B cell (primary cell): ENCODE measurements around the gene FYN. TPM values are rescaled to one million over a fixed set of nuclear protein-coding genes. Genes with fewer than 3 reads are reported as not detected.

Source experiments
- ATAC-seq: fragments of 200-7000 bp; cut with Tn5 transposase; one replicate; pipeline ENCODE4 v1.10.0; 2021; ENCODE audit warnings: low read depth, mild to moderate bottlenecking, moderate number of reproducible peaks, moderate library complexity
- CTCF ChIA-PET: fragments of 350-600 bp; sonication (Branson Sonifier 250); formaldehyde crosslinking; loops from one replicate; lab custom pipeline; 2021; ENCODE audit warnings: antibody characterized with exemption, inconsistent platforms; lab: Charles Lee
- POLR2A ChIA-PET: fragments of 350-600 bp; sonication (Branson Sonifier 250); formaldehyde crosslinking; loops from one replicate; lab custom pipeline; 2021; ENCODE audit warnings: antibody characterized with exemption; lab: Charles Lee
- DNase-seq: peaks from one replicate; pipeline ENCODE4 v3.0.0; 2013
- H2AFZ ChIP-seq: 2 replicates; pipeline ENCODE4 v1.6.1; 2012; ENCODE audit warnings: mild to moderate bottlenecking, low read depth, low read length; ENCODE audit not compliant: insufficient read depth, poor library complexity, severe bottlenecking
- H3K27ac ChIP-seq, 2 donors: 1 replicate in 1 of 2; 2 replicates in 1 of 2; pipeline ENCODE4 v1.5.1; 2012 to 2013; ENCODE audit warnings: low read length in 2 of 2, mild to moderate bottlenecking in 2 of 2, moderate library complexity in 1 of 2
- H3K27me3 ChIP-seq, 4 experiments: fragments of 200-600 bp in 1 of 4; sonication (generic) in 1 of 4; replicated peaks in 1 of 4; 1 replicate in 2 of 4; 2 replicates in 2 of 4; pipeline versions ENCODE4 v1.6.1 to v1.7.0; 2013 to 2016; ENCODE audit warnings: low read length in 3 of 4, mild to moderate bottlenecking in 2 of 4, mixed read lengths in 1 of 4, moderate library complexity in 1 of 4; ENCODE audit not compliant: insufficient read depth in 4 of 4, control insufficient read depth in 3 of 4; ENCODE audit errors: control extremely low read depth in 1 of 4
- H3K36me3 ChIP-seq, 2 experiments: replicated peaks in 1 of 2; 1 replicate in 1 of 2; 2 replicates in 1 of 2; pipeline versions ENCODE4 v1.6.1 to v1.7.1; 2013; ENCODE audit warnings: low read length in 1 of 2; ENCODE audit not compliant: insufficient read depth in 2 of 2, control insufficient read depth in 1 of 2; ENCODE audit errors: control extremely low read depth in 1 of 2, extremely low read depth in 1 of 2
- H3K4me1 ChIP-seq, 2 donors: fragments of 200-600 bp in 1 of 2; sonication (generic) in 1 of 2; 1 replicate in 1 of 2; 2 replicates in 1 of 2; pipeline versions ENCODE4 v1.5.1 to v1.6.1; 2013 to 2017; ENCODE audit warnings: low read length in 2 of 2; ENCODE audit not compliant: control insufficient read depth in 2 of 2, insufficient read depth in 2 of 2
- H3K4me2 ChIP-seq: replicated peaks from 2 replicates; pipeline ENCODE3; 2012; ENCODE audit warnings: mild to moderate bottlenecking, low read depth, low read length; ENCODE audit not compliant: poor library complexity, severe bottlenecking
- H3K4me3 ChIP-seq, 5 experiments: fragments of 200-600 bp in 1 of 5; sonication (generic) in 1 of 5; 1 replicate in 3 of 5; 2 replicates in 2 of 5; pipeline versions ENCODE4 v1.5.1 to v1.7.0; 2011 to 2016; ENCODE audit warnings: low read length in 4 of 5, mild to moderate bottlenecking in 4 of 5, low read depth in 2 of 5, control low read depth in 1 of 5, moderate library complexity in 1 of 5; ENCODE audit not compliant: insufficient read depth in 1 of 5; ENCODE audit errors: control extremely low read depth in 1 of 5, extremely low read depth in 1 of 5
- H3K79me2 ChIP-seq: fragments of 200-600 bp; sonication (generic); one replicate; pipeline ENCODE4 v1.6.0; 2016; ENCODE audit warnings: low read length; ENCODE audit not compliant: control insufficient read depth, insufficient read depth
- H3K9ac ChIP-seq: fragments of 200-600 bp; sonication (generic); 2 replicates; pipeline ENCODE4 v1.6.1; 2017; ENCODE audit warnings: mild to moderate bottlenecking, low read length, moderate library complexity
- H3K9me3 ChIP-seq, 3 donors: one replicate each; pipeline versions ENCODE4 v1.6.1 to v1.7.1; 2013; ENCODE audit warnings: low read length in 2 of 3; ENCODE audit not compliant: control insufficient read depth in 2 of 3, insufficient read depth in 1 of 3; ENCODE audit errors: control extremely low read depth in 1 of 3
- H4K20me1 ChIP-seq: 2 replicates; pipeline ENCODE4 v1.6.0; 2012; ENCODE audit warnings: mild to moderate bottlenecking, low read length; ENCODE audit not compliant: insufficient read depth, control insufficient read depth, poor library complexity, severe bottlenecking
- H3K27ac Mint-ChIP-seq: one replicate; pipeline ENCODE4 v1.8.0; 2021; ENCODE audit warnings: mixed read lengths
- H3K27me3 Mint-ChIP-seq: one replicate; pipeline ENCODE4 v1.8.0; 2021; ENCODE audit warnings: mixed read lengths
- H3K4me1 Mint-ChIP-seq: one replicate; pipeline ENCODE4 v1.8.0; 2021; ENCODE audit warnings: mixed read lengths
- H3K4me3 Mint-ChIP-seq: one replicate; pipeline ENCODE4 v1.8.0; 2021; ENCODE audit warnings: mixed read lengths
- H3K9me3 Mint-ChIP-seq: one replicate; pipeline ENCODE4 v1.8.0; 2022; ENCODE audit warnings: mixed read lengths; ENCODE audit not compliant: insufficient read depth
- EZH2 ChIP-seq: IDR thresholded peaks from 2 replicates; pipeline ENCODE4 v1.6.1; 2012; ENCODE audit warnings: borderline replicate concordance, low read depth, mild to moderate bottlenecking, moderate library complexity, low read length; ENCODE audit not compliant: insufficient read depth, poor library complexity, severe bottlenecking
- WGBS: methylation state at CpG from one replicate; pipeline ENCODE4 v1.1.5; 2013; ENCODE audit warnings: missing lambda C conversion rate; ENCODE audit not compliant: insufficient coverage; 5-methylcytosine and 5-hydroxymethylcytosine counted together
- intact Hi-C: fragments of 100-400 bp; cut with micrococcal nuclease; formaldehyde crosslinking; loops from one replicate; pipeline ENCODE4 v1.10.0; 2022
- polyA plus RNA-seq: library from polyadenylated mRNA; depleted of rRNA; stranded (reverse); fragments of >200 nt; gene quantifications from 2 replicates; pipeline ENCODE4 v1.2.3, GENCODE V29; 2012
- total RNA-seq, 2 donors: library from RNA; stranded (reverse); fragments of 120-200 nt in 1 of 2; gene quantifications; 1 replicate in 1 of 2; 2 replicates in 1 of 2; pipeline versions ENCODE4 v1.2.3 to v1.2.4, GENCODE V29; 2013 to 2022
- TF ChIP-seq, protein P1 (sequence below): fragments of 200-600 bp; IDR thresholded peaks from one replicate; pipeline ENCODE4 v1.8.0; 2022; ENCODE audit warnings: antibody characterized with exemption, mild to moderate bottlenecking

Gene FYN
- total and polyA plus RNA-seq, 2 donors (not counting 1 experiment from before 2014, with no cell fraction given) = 54.1 to 94.0 TPM

DNA sequence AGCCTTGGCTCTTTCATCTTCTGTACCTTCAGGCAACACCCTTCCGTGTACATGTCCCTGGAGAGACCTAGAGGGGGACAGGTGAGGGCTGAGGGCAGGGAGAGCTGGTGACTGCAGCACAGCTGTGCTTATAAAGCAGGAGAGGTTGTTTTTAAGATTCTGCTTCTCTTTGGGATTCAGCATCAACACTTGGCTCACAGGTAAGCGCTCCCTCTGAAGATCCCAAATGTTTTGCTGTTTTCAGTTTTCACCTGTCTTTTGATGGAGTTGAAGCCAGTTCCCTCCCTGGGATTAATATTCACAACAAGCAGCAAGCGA lies 248.2 kb downstream of the FYN start:
- Histone ChIP-seq H3K27me3 (peaks cover 0 to 3% (median 0%) of the 10 kb centered on the region in 4 experiments), H3K4me1 (no peaks in the 10 kb centered on the region), H3K27ac (no peak overlapping the region), H3K9ac (no peak overlapping the region), H3K9me3 (peaks cover 0 to 8% (median 5%) of the 10 kb centered on the region in 3 donors), H3K79me2 (no peaks in the 10 kb centered on the region), H3K4me2 (no peak overlapping the region), H4K20me1 (no peaks in the 10 kb centered on the region), H3K36me3 (no peaks in the 10 kb centered on the region), H3K4me3 (no peak overlapping the region), H2AFZ (no peak overlapping the region)
- Mint-ChIP-seq H3K27me3 (peaks cover 12% of the 10 kb centered on the region), H3K27ac (no peak overlapping the region), H3K4me3 (no peak overlapping the region), H3K9me3 (peaks cover 2% of the 10 kb centered on the region), H3K4me1 (no peaks in the 10 kb centered on the region)
- DNase-seq (no peak), ATAC-seq (no peak)
- ChIA-PET CTCF (interaction anchor here (0.6 kb wide), 1 partner anchor 17 kb away, joined by 4 read pairs; no protein-coding TSS in a partner anchor), POLR2A (no interaction called here)
- 100% methylated on average over 1 of the region's 3 CpGs for WGBS
- TF ChIP-seq, protein P1, sequence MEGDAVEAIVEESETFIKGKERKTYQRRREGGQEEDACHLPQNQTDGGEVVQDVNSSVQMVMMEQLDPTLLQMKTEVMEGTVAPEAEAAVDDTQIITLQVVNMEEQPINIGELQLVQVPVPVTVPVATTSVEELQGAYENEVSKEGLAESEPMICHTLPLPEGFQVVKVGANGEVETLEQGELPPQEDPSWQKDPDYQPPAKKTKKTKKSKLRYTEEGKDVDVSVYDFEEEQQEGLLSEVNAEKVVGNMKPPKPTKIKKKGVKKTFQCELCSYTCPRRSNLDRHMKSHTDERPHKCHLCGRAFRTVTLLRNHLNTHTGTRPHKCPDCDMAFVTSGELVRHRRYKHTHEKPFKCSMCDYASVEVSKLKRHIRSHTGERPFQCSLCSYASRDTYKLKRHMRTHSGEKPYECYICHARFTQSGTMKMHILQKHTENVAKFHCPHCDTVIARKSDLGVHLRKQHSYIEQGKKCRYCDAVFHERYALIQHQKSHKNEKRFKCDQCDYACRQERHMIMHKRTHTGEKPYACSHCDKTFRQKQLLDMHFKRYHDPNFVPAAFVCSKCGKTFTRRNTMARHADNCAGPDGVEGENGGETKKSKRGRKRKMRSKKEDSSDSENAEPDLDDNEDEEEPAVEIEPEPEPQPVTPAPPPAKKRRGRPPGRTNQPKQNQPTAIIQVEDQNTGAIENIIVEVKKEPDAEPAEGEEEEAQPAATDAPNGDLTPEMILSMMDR = no peak
- no peak for TF ChIP-seq EZH2
- intact Hi-C loops = no loop called here

DNA sequence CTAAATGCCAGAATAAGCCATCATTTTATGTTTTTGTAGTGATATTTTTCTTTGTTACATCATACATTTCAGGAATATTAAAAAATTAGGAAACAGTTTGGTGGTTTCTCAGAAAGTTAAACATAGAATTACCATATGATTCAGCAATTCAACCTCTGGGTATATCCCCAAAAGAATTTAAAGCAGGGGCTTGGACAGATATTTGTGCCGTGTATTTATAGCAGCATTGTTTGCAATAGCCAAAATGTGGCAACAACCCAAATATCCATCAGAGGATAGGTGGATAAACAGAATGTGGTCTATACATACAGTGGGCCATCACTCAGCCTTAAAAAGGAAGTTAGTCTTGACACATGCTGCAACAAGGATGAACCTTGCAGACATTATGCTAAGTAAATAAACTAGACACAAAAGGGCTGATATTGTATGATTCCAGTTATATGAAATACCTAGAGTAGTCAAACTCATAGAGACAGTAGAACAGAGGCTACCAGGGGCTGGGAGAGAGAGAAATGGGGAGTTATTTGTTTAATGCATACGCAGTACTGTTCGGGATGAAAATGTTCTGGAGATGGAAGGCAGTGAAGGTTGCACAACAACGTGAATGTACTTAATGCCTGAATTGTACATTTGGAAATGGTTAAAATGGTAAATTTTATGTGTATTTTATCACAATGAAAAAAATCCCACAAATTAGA lies 248.7 kb downstream of the FYN start:
- H3K79me2 ChIP-seq = no peaks in the 10 kb centered on the region
- no peak for DNase-seq
- TF ChIP-seq EZH2 = no peak
- TF ChIP-seq, protein P1 = no peak
- H3K36me3 ChIP-seq = no peaks in the 10 kb centered on the region
- H3K4me2 ChIP-seq = no peak overlapping the region
- H4K20me1 ChIP-seq = no peaks in the 10 kb centered on the region
- Mint-ChIP-seq H3K27ac (no peak overlapping the region), H3K4me1 (no peaks in the 10 kb centered on the region), H3K27me3 (peaks cover 12% of the 10 kb centered on the region), H3K4me3 (no peak overlapping the region), H3K9me3 (peaks cover 2% of the 10 kb centered on the region)
- intact Hi-C loops = no loop called here
- H3K27ac ChIP-seq = no peak overlapping the region
- peaks cover 0 to 3% (median 0%) of the 10 kb centered on the region in 4 experiments for H3K27me3 ChIP-seq
- H2AFZ ChIP-seq = no peak overlapping the region
- no peak overlapping the region for H3K4me3 ChIP-seq
- ChIA-PET POLR2A (no interaction called here), CTCF (no interaction called here)
- ATAC-seq = no peak
- no peak overlapping the region for H3K9ac ChIP-seq
- WGBS = 94% methylated on average over 2 of the region's 4 CpGs
- no peaks in the 10 kb centered on the region for H3K4me1 ChIP-seq
- H3K9me3 ChIP-seq = peaks cover 0 to 8% (median 1%) of the 10 kb centered on the region in 3 donors
